ENCODE data around the gene LGALS3BP. TPM values are rescaled to one million over a fixed set of nuclear protein-coding genes. Genes with fewer than 3 reads are reported as not detected.

LGALS3BP gene
- total and polyA plus RNA-seq, 2 of the 13 experiments (the other 11 are each of a cell fraction or from before 2014, with no cell fraction given): 137 to 332 TPM

DNA sequence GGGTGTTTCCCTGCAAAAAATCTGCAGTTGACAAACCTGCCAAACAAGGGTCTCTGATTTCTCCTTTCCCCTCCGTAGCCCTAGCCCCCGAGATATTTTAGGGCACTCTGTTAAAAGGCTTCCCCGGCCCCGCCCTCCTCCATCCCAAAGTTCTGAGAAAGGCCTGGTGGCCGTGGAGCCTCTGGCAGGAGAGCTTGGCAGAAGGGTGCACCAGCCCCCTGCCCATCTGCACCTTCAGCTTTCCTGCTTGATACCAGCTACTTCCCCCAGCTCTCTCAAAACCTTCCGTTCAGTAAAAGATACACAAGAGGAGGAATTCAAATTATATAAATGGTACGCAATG, 30.6 kb upstream of the LGALS3BP start (continued):
- TF ChIP-seq ZNF609 (CRISPR knock-in tag; IDR thresholded peaks at IDR 0.05; ENCODE audit: borderline replicate concordance) (no peak), ZNF672 (CRISPR knock-in tag; IDR thresholded peaks at IDR 0.05) (no peak), CC2D1A (CRISPR knock-in tag; IDR thresholded peaks at IDR 0.05) (0 out of 2 replicates have a peak, but pooled peaks have one; percentile 54), ZXDC (CRISPR knock-in tag; IDR thresholded peaks at IDR 0.05) (no peak), ZNF333 (CRISPR knock-in tag; IDR thresholded peaks at IDR 0.05; ENCODE audit: borderline replicate concordance) (0 out of 2 replicates have a peak, but pooled peaks have one; percentile 12), NPAS2 (CRISPR knock-in tag; IDR thresholded peaks at IDR 0.05; ENCODE audit: borderline replicate concordance) (no peak), ZNF225 (CRISPR knock-in tag; IDR thresholded peaks at IDR 0.05) (no peak), ZNF337 (CRISPR knock-in tag; IDR thresholded peaks at IDR 0.05; ENCODE audit: borderline replicate concordance, low read depth) (no peak), HNF4G (IDR thresholded peaks at IDR 0.05; ENCODE audit: borderline replicate concordance, low read depth, low read length) (no peak), HNF4G (CRISPR knock-in tag; IDR thresholded peaks at IDR 0.05; ENCODE audit: borderline replicate concordance, low read depth) (no peak), GTF3A (CRISPR knock-in tag; conservative IDR thresholded peaks at IDR 0.05) (no peak), ZNF234 (CRISPR knock-in tag; conservative IDR thresholded peaks at IDR 0.05) (no peak), ZKSCAN8 (CRISPR knock-in tag; IDR thresholded peaks at IDR 0.05; ENCODE audit: borderline replicate concordance) (no peak), CEBPB (IDR thresholded peaks at IDR 0.05; ENCODE audit: borderline replicate concordance, low read depth, low read length) (no peak), MTERF4 (CRISPR knock-in tag; IDR thresholded peaks at IDR 0.05) (0 out of 2 replicates have a peak, but pooled peaks have one; percentile 67)
- TF ChIP-seq, protein P1, sequence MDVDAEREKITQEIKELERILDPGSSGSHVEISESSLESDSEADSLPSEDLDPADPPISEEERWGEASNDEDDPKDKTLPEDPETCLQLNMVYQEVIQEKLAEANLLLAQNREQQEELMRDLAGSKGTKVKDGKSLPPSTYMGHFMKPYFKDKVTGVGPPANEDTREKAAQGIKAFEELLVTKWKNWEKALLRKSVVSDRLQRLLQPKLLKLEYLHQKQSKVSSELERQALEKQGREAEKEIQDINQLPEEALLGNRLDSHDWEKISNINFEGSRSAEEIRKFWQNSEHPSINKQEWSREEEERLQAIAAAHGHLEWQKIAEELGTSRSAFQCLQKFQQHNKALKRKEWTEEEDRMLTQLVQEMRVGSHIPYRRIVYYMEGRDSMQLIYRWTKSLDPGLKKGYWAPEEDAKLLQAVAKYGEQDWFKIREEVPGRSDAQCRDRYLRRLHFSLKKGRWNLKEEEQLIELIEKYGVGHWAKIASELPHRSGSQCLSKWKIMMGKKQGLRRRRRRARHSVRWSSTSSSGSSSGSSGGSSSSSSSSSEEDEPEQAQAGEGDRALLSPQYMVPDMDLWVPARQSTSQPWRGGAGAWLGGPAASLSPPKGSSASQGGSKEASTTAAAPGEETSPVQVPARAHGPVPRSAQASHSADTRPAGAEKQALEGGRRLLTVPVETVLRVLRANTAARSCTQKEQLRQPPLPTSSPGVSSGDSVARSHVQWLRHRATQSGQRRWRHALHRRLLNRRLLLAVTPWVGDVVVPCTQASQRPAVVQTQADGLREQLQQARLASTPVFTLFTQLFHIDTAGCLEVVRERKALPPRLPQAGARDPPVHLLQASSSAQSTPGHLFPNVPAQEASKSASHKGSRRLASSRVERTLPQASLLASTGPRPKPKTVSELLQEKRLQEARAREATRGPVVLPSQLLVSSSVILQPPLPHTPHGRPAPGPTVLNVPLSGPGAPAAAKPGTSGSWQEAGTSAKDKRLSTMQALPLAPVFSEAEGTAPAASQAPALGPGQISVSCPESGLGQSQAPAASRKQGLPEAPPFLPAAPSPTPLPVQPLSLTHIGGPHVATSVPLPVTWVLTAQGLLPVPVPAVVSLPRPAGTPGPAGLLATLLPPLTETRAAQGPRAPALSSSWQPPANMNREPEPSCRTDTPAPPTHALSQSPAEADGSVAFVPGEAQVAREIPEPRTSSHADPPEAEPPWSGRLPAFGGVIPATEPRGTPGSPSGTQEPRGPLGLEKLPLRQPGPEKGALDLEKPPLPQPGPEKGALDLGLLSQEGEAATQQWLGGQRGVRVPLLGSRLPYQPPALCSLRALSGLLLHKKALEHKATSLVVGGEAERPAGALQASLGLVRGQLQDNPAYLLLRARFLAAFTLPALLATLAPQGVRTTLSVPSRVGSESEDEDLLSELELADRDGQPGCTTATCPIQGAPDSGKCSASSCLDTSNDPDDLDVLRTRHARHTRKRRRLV (CRISPR knock-in tag; IDR thresholded peaks at IDR 0.05): no peak

All from HepG2 (cell line).